Thyroid gland (tissue), 4 donors: ENCODE measurements around the gene CNTN1.

ENCODE experiments used
- CTCF ChIP-seq, 6 experiments: fragments of 200-600 bp in 3 of 6; fragments of 450-650 bp in 3 of 6; sonication (generic) in 3 of 6; IDR thresholded peaks; one replicate each; pipeline ENCODE4 v1.5.1; 2016 to 2019; ENCODE audit warnings: antibody characterized with exemption in 6 of 6, mild to moderate bottlenecking in 2 of 6, inconsistent platforms in 1 of 6, moderate library complexity in 1 of 6
- POLR2A ChIP-seq, 2 donors: fragments of 450-650 bp; IDR thresholded peaks; one replicate each; pipeline ENCODE4 v1.6.1; 2017; ENCODE audit warnings: antibody characterized with exemption in 2 of 2, mild to moderate bottlenecking in 2 of 2, moderate library complexity in 1 of 2

GRCh38 chr12:40693207-40693821 is 1.1 kb downstream of the CNTN1 start:
- TF ChIP-seq CTCF (IDR thresholded peaks at IDR 0.05) (no peak), POLR2A (IDR thresholded peaks at IDR 0.05) (no peak)
